ENCODE measurements around the gene PTPRE.
A peak's percentile ranks its signal among the peaks of the same experiment; 100 is the strongest.

Gene PTPRE

GRCh38 chr10:128064970-128065580 is 158.2 kb downstream of the PTPRE start:
- DNase-seq (ENCODE audit: insufficient read length), result no peak
- no peak for FAIRE-seq

GRCh38 chr10:128065881-128066534 is 159.1 kb downstream of the PTPRE start:
- TF ChIP-seq POLR2A (IDR thresholded peaks at IDR 0.05; ENCODE audit: low read depth, low read length) (no peak), TAF1 (IDR thresholded peaks at IDR 0.05; ENCODE audit: borderline replicate concordance, low read depth, low read length) (no peak), POLR2AphosphoS5 (IDR thresholded peaks at IDR 0.05; ENCODE audit: low read depth, low read length) (no peak)
- FAIRE-seq (no peak), DNase-seq (ENCODE audit: insufficient read length) (no peak)

More at GRCh38 chr10:128064970-128065580, 158.2 kb downstream of the PTPRE start:
- no peak for TF ChIP-seq TAF1 (IDR thresholded peaks at IDR 0.05; ENCODE audit: borderline replicate concordance, low read depth, low read length)
- TF ChIP-seq POLR2AphosphoS5 (IDR thresholded peaks at IDR 0.05; ENCODE audit: low read depth, low read length), result no peak
- no peak for TF ChIP-seq POLR2A (IDR thresholded peaks at IDR 0.05; ENCODE audit: low read depth, low read length)

DNA sequence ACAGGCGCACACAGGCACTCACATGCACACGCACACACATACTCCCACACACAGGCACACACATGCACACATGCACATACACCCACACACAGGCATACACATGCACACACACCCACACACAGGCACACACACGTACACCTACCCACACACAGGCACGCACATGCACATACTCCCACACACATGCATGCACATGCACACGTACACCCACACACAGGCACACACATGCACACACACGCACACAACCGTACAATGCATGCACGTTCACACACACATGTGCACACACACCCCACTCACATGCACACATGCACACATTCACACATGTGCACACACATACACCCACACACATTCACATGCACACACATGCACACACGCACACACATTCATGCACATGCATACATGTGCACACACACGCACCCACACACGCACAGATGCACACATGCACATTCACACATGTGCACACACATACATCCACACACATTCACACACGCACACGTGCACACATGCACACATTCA is 160.0 kb downstream of the PTPRE start:
- FAIRE-seq, result peak; percentile 89

GRCh38 chr10:128067691-128068397 is 160.9 kb downstream of the PTPRE start:
- TF ChIP-seq TAF1 (IDR thresholded peaks at IDR 0.05; ENCODE audit: borderline replicate concordance, low read depth, low read length) (no peak), POLR2AphosphoS5 (IDR thresholded peaks at IDR 0.05; ENCODE audit: low read depth, low read length) (no peak), POLR2A (IDR thresholded peaks at IDR 0.05; ENCODE audit: low read depth, low read length) (no peak)
- DNase-seq (ENCODE audit: insufficient read length), result no peak
- no peak for FAIRE-seq

More for the DNA sequence above, 160.0 kb downstream of the PTPRE start:
- no peak for DNase-seq (ENCODE audit: insufficient read length)
- TF ChIP-seq POLR2AphosphoS5 (IDR thresholded peaks at IDR 0.05; ENCODE audit: low read depth, low read length) (no peak; the same call in 1 of the 2 replicates), TAF1 (IDR thresholded peaks at IDR 0.05; ENCODE audit: borderline replicate concordance, low read depth, low read length) (no peak), POLR2A (IDR thresholded peaks at IDR 0.05; ENCODE audit: low read depth, low read length) (no peak)

DNA sequence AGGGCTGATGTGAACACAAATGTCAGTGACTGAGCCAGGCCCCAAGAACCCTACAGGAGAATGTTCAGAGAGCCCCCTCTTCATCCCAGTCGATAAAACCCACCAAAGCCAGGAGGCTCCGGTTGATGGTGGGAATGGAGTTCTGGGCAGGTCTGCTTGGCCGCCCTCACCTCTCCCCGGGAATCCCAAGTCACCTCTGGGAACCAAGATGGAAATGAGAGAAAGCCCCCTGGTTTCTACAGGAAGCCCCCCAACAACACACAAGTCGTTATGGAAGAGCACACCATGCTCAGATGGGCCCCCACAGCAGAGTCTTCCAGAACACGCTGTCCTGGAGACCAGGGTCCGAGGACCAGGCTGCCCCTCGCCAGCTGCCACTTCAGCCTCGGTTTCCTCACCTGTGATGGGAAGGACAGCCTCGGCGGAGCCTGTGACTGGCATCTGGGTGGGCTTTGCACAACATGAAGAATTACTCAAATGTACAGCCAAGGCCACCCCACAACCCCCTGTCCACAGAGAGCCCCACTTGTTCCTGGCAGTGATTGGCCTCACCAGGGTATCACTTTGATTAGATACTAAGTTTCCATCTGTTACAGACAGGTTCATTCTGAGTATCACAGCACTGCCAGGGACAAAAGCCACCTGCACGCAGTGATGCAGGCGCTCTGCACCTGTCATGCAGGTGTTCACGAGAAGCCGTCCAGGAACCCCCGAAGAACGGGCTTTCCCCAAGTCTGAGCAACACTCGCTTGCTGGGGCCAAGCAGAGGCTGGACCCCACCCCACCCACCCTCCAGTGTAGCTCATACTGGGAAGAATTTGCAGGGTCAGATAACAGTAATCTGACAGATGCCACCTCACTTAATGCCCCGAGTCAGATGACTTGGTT is 161.7 kb downstream of the PTPRE start:
- DNase-seq (ENCODE audit: insufficient read length) (no peak), FAIRE-seq (no peak)
- TF ChIP-seq TAF1 (IDR thresholded peaks at IDR 0.05; ENCODE audit: borderline replicate concordance, low read depth, low read length), result no peak
- TF ChIP-seq POLR2AphosphoS5 (IDR thresholded peaks at IDR 0.05; ENCODE audit: low read depth, low read length), result no peak
- no peak for TF ChIP-seq POLR2A (IDR thresholded peaks at IDR 0.05; ENCODE audit: low read depth, low read length)

DNA sequence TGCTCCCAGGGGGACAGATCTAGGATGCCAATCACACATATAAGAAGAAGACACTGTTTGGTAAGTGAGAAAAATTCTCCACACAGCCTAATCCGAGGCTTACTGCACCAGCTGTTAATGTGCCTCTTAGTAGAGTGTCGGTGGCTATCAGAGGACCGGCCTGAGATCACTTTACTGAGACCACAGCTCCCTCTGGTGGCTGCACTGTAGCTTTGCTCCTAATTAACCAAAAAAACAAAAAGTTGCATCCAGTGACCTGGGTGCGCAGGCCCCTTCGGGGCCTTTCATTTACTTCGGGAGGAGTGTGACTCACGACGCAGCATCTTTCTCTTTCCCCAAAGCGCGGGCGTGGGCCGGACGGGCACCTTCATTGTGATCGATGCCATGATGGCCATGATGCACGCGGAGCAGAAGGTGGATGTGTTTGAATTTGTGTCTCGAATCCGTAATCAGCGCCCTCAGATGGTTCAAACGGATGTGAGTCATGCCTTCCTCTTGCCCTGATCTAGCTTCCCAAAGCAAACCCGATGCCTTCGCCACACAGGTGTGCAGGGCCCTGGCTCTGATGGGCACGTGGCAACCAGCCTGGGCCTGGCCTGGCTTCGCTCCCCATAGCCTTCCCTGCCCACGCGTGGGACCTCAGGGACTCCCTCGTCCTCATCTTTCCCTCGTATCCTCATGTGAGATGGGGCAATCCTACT is 162.6 kb downstream of the PTPRE start:
- peak; percentile 95 for FAIRE-seq
- TF ChIP-seq POLR2A (IDR thresholded peaks at IDR 0.05; ENCODE audit: low read depth, low read length), result no peak
- no peak for TF ChIP-seq TAF1 (IDR thresholded peaks at IDR 0.05; ENCODE audit: borderline replicate concordance, low read depth, low read length)
- no peak for TF ChIP-seq POLR2AphosphoS5 (IDR thresholded peaks at IDR 0.05; ENCODE audit: low read depth, low read length)
- peak; percentile 76 for DNase-seq (ENCODE audit: insufficient read length)

DNA sequence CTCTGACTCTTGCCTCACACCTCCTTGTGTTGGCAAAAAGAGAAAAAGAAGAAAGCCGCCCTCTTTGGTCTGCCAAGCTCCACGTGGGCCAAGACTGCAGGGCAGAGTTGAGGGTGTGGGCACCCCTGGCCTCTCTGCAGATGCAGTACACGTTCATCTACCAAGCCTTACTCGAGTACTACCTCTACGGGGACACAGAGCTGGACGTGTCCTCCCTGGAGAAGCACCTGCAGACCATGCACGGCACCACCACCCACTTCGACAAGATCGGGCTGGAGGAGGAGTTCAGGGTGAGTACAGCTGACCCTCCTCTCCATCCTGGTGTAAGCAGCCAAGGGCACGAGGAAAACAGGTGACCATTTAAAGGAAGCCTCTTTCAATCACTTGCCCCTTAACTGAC is 163.3 kb downstream of the PTPRE start:
- DNase-seq (ENCODE audit: insufficient read length) (no peak), FAIRE-seq (no peak)
- TF ChIP-seq POLR2AphosphoS5 (IDR thresholded peaks at IDR 0.05; ENCODE audit: low read depth, low read length), result no peak
- no peak for TF ChIP-seq TAF1 (IDR thresholded peaks at IDR 0.05; ENCODE audit: borderline replicate concordance, low read depth, low read length)
- TF ChIP-seq POLR2A (IDR thresholded peaks at IDR 0.05; ENCODE audit: low read depth, low read length), result no peak

- DNase-seq (ENCODE audit: insufficient read length) (no peak), FAIRE-seq (no peak)
- TF ChIP-seq POLR2AphosphoS5 (IDR thresholded peaks at IDR 0.05; ENCODE audit: low read depth, low read length) (no peak), POLR2A (IDR thresholded peaks at IDR 0.05; ENCODE audit: low read depth, low read length) (no peak), TAF1 (IDR thresholded peaks at IDR 0.05; ENCODE audit: borderline replicate concordance, low read depth, low read length) (no peak)
Observed at GRCh38 chr10:128070721-128071416, 164.0 kb downstream of the PTPRE start.

- no peak for DNase-seq (ENCODE audit: insufficient read length)
- TF ChIP-seq POLR2AphosphoS5 (IDR thresholded peaks at IDR 0.05; ENCODE audit: low read depth, low read length), result no peak
- TF ChIP-seq POLR2A (IDR thresholded peaks at IDR 0.05; ENCODE audit: low read depth, low read length), result no peak
- TF ChIP-seq TAF1 (IDR thresholded peaks at IDR 0.05; ENCODE audit: borderline replicate concordance, low read depth, low read length), result no peak
- no peak for FAIRE-seq
Observed at GRCh38 chr10:128071417-128071782, 164.5 kb downstream of the PTPRE start.

DNA sequence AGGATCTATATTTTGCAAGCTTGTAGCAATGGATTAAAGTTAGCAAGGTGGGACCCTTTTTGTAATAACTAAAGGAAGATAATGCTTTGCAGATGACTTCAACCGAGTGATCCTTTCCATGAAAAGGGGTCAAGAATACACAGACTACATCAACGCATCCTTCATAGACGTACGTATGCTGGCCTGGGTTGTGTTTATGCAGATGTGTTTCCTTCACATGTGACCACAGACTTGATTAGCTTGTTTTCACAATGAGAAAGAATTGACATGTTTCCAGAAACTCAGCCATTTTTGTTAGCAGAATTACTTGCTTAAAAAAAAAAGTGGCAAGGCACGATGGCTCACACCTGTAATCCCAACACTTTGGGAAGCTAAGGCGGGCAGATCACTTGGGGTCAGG is 165.1 kb downstream of the PTPRE start:
- DNase-seq (ENCODE audit: insufficient read length), result no peak
- TF ChIP-seq POLR2A (IDR thresholded peaks at IDR 0.05; ENCODE audit: low read depth, low read length) (no peak), TAF1 (IDR thresholded peaks at IDR 0.05; ENCODE audit: borderline replicate concordance, low read depth, low read length) (no peak), POLR2AphosphoS5 (IDR thresholded peaks at IDR 0.05; ENCODE audit: low read depth, low read length) (no peak)
- no peak for FAIRE-seq
